ENCODE data around the gene PPP2R5D.

- TF ChIP-seq SP1 (IDR thresholded peaks at IDR 0.05) (no peak), CTCF (IDR thresholded peaks at IDR 0.05; ENCODE audit: low read depth, low read length, missing input control) (no peak), YY1 (IDR thresholded peaks at IDR 0.05) (no peak), EGR1 (IDR thresholded peaks at IDR 0.05; ENCODE audit: low read depth in 2 of 2) (no peak)
Measured at GRCh38 chr6:42958125-42958524, 26.2 kb upstream of the PPP2R5D start.
